Measurements from ENCODE around the gene GYG1. TPM values are rescaled to one million over a fixed set of nuclear protein-coding genes. Genes with fewer than 3 reads are reported as not detected.
A peak's percentile ranks its signal among the peaks of the same experiment; 100 is the strongest.

The GYG1 gene
- total and polyA plus RNA-seq, 2 experiments from 2014 or later, result 11.2 to 47.8 TPM

- Histone ChIP-seq H3K4me1 (ENCODE audit: low read depth) (peaks cover 13% of the 10 kb centered on the region), H3K27ac (no peak overlapping the region), H3K9me3 (ENCODE audit: low read depth) (no peaks in the 10 kb centered on the region), H3K36me3 (no peaks in the 10 kb centered on the region), H3K27me3 (no peaks in the 10 kb centered on the region), H3K4me3 (no peak overlapping the region)
- no peak for TF ChIP-seq CTCF (IDR thresholded peaks at IDR 0.05; ENCODE audit: low read depth, low read length)
- no peak for DNase-seq (ENCODE audit: low read depth in 1 of 2, low spot score in 1 of 2)
Measured at GRCh38 chr3:148998715-148999423, 7.5 kb downstream of the GYG1 start.

GRCh38 chr3:148999806-149000205 is 8.5 kb downstream of the GYG1 start:
- Histone ChIP-seq H3K27ac (peak overlapping the region; percentile 40), H3K36me3 (no peaks in the 10 kb centered on the region), H3K27me3 (no peaks in the 10 kb centered on the region), H3K9me3 (ENCODE audit: low read depth) (no peaks in the 10 kb centered on the region), H3K4me3 (no peak overlapping the region), H3K4me1 (ENCODE audit: low read depth) (peaks cover 13% of the 10 kb centered on the region)
- no peak for TF ChIP-seq CTCF (IDR thresholded peaks at IDR 0.05; ENCODE audit: low read depth, low read length)
- DNase-seq (ENCODE audit: low read depth in 1 of 2, low spot score in 1 of 2), result peak; percentile 58

GRCh38 chr3:149000206-149000745 is 8.9 kb downstream of the GYG1 start:
- H3K27me3 ChIP-seq, result no peaks in the 10 kb centered on the region
- H3K4me1 ChIP-seq (ENCODE audit: low read depth), result peaks cover 13% of the 10 kb centered on the region
- peak in 1 of 2 donors; percentile 74 for DNase-seq (ENCODE audit: low read depth in 1 of 2, low spot score in 1 of 2)
- TF ChIP-seq CTCF (IDR thresholded peaks at IDR 0.05; ENCODE audit: low read depth, low read length), result no peak
- H3K36me3 ChIP-seq, result peaks cover 2% of the 10 kb centered on the region
- no peaks in the 10 kb centered on the region for H3K9me3 ChIP-seq (ENCODE audit: low read depth)
- H3K27ac ChIP-seq, result peak overlapping the region; percentile 40
- no peak overlapping the region for H3K4me3 ChIP-seq

DNA sequence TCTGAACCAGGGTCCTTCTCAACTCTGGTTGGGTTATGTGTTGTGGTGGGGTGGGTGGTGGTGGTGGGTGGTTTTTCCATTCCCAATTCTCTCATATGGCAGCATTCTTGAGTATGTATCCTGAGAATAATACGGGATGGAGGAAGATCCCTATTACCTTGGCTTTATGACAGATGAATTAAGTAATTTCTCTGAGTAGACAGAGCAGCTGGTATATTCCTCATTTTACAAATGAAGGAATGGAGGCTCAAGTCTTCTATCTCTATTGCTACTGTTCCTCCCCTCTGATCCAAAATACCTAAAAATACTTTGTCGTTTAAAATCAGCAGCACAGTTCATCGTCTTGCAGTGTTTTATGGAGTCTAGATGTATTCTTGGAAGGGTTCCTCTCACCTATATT is 10.4 kb downstream of the GYG1 start:
- no peaks in the 10 kb centered on the region for H3K27me3 ChIP-seq
- peaks cover 4% of the 10 kb centered on the region for H3K36me3 ChIP-seq
- H3K4me3 ChIP-seq, result no peak overlapping the region
- no peak for DNase-seq (ENCODE audit: low read depth in 1 of 2, low spot score in 1 of 2)
- no peak for TF ChIP-seq CTCF (IDR thresholded peaks at IDR 0.05; ENCODE audit: low read depth, low read length)
- no peaks in the 10 kb centered on the region for H3K9me3 ChIP-seq (ENCODE audit: low read depth)
- peaks cover 13% of the 10 kb centered on the region for H3K4me1 ChIP-seq (ENCODE audit: low read depth)
- no peak overlapping the region for H3K27ac ChIP-seq

DNA sequence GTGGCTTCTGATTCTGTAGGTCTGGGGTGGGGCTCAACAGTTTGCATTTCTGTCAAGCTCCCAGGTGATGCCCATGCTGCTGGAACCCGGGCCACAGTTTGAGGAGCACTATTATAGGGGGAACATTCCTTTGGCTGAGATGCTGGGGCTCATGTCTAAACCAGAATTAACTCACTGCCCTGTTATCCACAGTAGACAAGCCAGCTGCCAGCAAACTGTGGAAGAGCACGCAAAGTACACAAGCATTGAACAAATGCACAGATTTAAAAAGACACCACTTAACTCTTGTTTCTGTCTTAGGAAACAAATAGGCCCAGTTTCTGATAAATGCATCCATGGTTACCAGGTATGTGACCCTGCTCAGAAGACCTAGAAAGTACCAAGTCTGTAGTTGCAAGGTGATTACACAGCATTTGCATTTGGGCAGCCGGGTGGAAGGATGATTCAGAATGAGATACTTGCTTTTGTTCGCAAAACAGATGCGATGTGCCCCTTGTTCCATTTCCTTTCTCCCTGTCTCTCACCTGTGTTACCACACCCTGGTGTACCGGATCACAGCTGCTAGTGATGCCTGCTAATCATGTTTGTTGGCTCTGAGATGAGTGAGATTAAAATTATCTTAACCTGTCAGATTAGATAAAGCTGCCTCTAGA is 12.4 kb downstream of the GYG1 start:
- H3K9me3 ChIP-seq (ENCODE audit: low read depth), result no peaks in the 10 kb centered on the region
- H3K4me3 ChIP-seq, result no peak overlapping the region
- H3K27me3 ChIP-seq, result no peaks in the 10 kb centered on the region
- H3K36me3 ChIP-seq, result peaks cover 7% of the 10 kb centered on the region
- no peak overlapping the region for H3K27ac ChIP-seq
- no peak for DNase-seq (ENCODE audit: low read depth in 1 of 2, low spot score in 1 of 2)
- H3K4me1 ChIP-seq (ENCODE audit: low read depth), result peaks cover 13% of the 10 kb centered on the region
- TF ChIP-seq CTCF (IDR thresholded peaks at IDR 0.05; ENCODE audit: low read depth, low read length), result no peak

Measured in cardiac muscle cell (in vitro differentiated cells and primary cell).